Spleen (tissue), 7 donors: Measurements from ENCODE around the gene PDK2.

ENCODE experiments used
- CTCF ChIP-seq, 11 experiments: fragments of 200-600 bp in 7 of 11; fragments of 450-650 bp in 4 of 11; sonication (generic) in 4 of 11; IDR thresholded peaks in 8 of 11; conservative IDR thresholded peaks in 3 of 11; 1 replicate in 7 of 11; 2 replicates in 4 of 11; pipeline versions ENCODE4 v1.4.0 to v1.8.0; 2016 to 2021; ENCODE audit warnings: antibody characterized with exemption in 11 of 11, inconsistent platforms in 4 of 11, mild to moderate bottlenecking in 1 of 11
- POLR2A ChIP-seq, 3 donors: fragments of 450-650 bp; IDR thresholded peaks; one replicate each; pipeline ENCODE4 v1.5.1; 2017; ENCODE audit warnings: antibody characterized with exemption in 3 of 3, mild to moderate bottlenecking in 1 of 3
- POLR2AphosphoS5 ChIP-seq, 3 donors: sonication (generic); formaldehyde crosslinking; IDR thresholded peaks; one replicate each; pipeline ENCODE4 v1.5.1; 2017; ENCODE audit warnings: antibody characterized with exemption in 3 of 3
- donor health status: DM: no; HTN: no; CAD: no; lungs with moderate emphysema.
- donor health status: DM: no; HTN: no; CAD: no.
- donor health status: DM: no; HTN: no; CAD: no.

- TF ChIP-seq CTCF (IDR thresholded peaks at IDR 0.05 in 8 of 11, conservative IDR thresholded peaks at IDR 0.05 in 3 of 11) (no peak), POLR2AphosphoS5 (IDR thresholded peaks at IDR 0.05) (no peak), POLR2A (IDR thresholded peaks at IDR 0.05) (no peak)
These were observed 16.7 kb upstream of the PDK2 start for GRCh38 chr17:50078430-50078829.
